GM12878 (cell line): ENCODE data around the gene LPCAT3. TPM values are rescaled to one million over a fixed set of nuclear protein-coding genes. Genes with fewer than 3 reads are reported as not detected.

Source experiments
- ATAC-seq: fragments of 200-7000 bp; cut with Tn5 transposase; 3 replicates; pipeline ENCODE4 v1.9.1; 2020; ENCODE audit warnings: mild to moderate bottlenecking, moderate library complexity
- BruUV-seq: library from RNA; stranded (reverse); fragments of 400-500 nt; replicated peaks from 2 replicates; lab custom pipeline; 2021; lab: Mats Ljungman, UMichigan
- CTCF ChIA-PET: fragments of 300-600 bp; sonication (Branson Sonifier 250); formaldehyde crosslinking; extraction: SDS; loops from one replicate; lab custom pipeline; 2021; ENCODE audit warnings: inconsistent platforms; lab: Yijun Ruan, JAX
- POLR2A ChIA-PET: fragments of 350-600 bp; formaldehyde crosslinking; extraction: SDS; loops from one replicate; lab custom pipeline; 2021; ENCODE audit warnings: inconsistent platforms; lab: Charles Lee
- RAD21 ChIA-PET: fragments of 300-600 bp; sonication (Branson Sonifier 250); formaldehyde crosslinking; loops from one replicate; lab custom pipeline; 2023; ENCODE audit warnings: antibody characterized with exemption; ENCODE audit not compliant: unreplicated experiment; lab: Charles Lee
- SMC1A ChIA-PET: fragments of 300-600 bp; sonication (Branson Sonifier 250); formaldehyde crosslinking; loops from one replicate; lab custom pipeline; 2023; ENCODE audit not compliant: unreplicated experiment, uncharacterized antibody; lab: Charles Lee
- DNase-seq: peaks from one replicate; pipeline ENCODE4 v3.0.0-alpha.2; 2011; ENCODE audit warnings: low read depth, low spot score
- FAIRE-seq: peaks from 3 replicates; lab custom pipeline; 2011; peaks lifted over from hg19 to GRCh38; lab: Jason Lieb, UNC
- H2AFZ ChIP-seq: 2 replicates; pipeline ENCODE4 v1.6.0; 2011; ENCODE audit warnings: low read depth, low read length, control low read depth; ENCODE audit not compliant: control insufficient read depth
- H3K27ac ChIP-seq: 2 replicates; pipeline ENCODE4 v1.5.1; 2011; ENCODE audit warnings: control low read depth; ENCODE audit not compliant: control insufficient read depth, insufficient read depth
- H3K27me3 ChIP-seq, 2 experiments: replicated peaks in 1 of 2; 2 replicates each; pipeline versions ENCODE4 v1.6.0 to v1.6.1; 2011; ENCODE audit warnings: low read length in 1 of 2; ENCODE audit not compliant: control insufficient read depth in 2 of 2, insufficient read depth in 2 of 2
- H3K36me3 ChIP-seq, 2 experiments: 2 replicates each; pipeline ENCODE4 v1.5.1; 2011; ENCODE audit warnings: low read length in 1 of 2; ENCODE audit not compliant: control insufficient read depth in 2 of 2, insufficient read depth in 2 of 2
- H3K4me1 ChIP-seq: 2 replicates; pipeline ENCODE4 v1.6.1; 2011; ENCODE audit warnings: mild to moderate bottlenecking, low read length, moderate library complexity, mixed read lengths; ENCODE audit not compliant: control insufficient read depth, insufficient read depth
- H3K4me2 ChIP-seq: 2 replicates; pipeline ENCODE4 v1.6.0; 2011; ENCODE audit warnings: control low read depth; ENCODE audit not compliant: control insufficient read depth, insufficient read depth
- H3K4me3 ChIP-seq: fragments of 200-600 bp; sonication (generic); 2 replicates; pipeline ENCODE4 v1.5.1; 2016
- H3K79me2 ChIP-seq: 2 replicates; pipeline ENCODE4 v1.6.0; 2011; ENCODE audit warnings: low read length; ENCODE audit not compliant: control insufficient read depth, insufficient read depth
- H3K9ac ChIP-seq: 2 replicates; pipeline ENCODE4 v1.8.0; 2011; ENCODE audit warnings: low read length, control low read depth, mixed read lengths; ENCODE audit not compliant: control insufficient read depth, insufficient read depth
- H3K9me3 ChIP-seq: replicated peaks from 3 replicates; pipeline ENCODE4 v1.5.1; 2011; ENCODE audit warnings: mild to moderate bottlenecking, low read length; ENCODE audit not compliant: control insufficient read depth, insufficient read depth
- H4K20me1 ChIP-seq: 2 replicates; pipeline ENCODE4 v1.6.0; 2011; ENCODE audit not compliant: control insufficient read depth, insufficient read depth
- DPF2 ChIP-seq: fragments of 450-650 bp; IDR thresholded peaks from 2 replicates; pipeline ENCODE4 v1.6.1; 2017; ENCODE audit warnings: mild to moderate bottlenecking
- ESRRA ChIP-seq: IDR thresholded peaks from 2 replicates; pipeline ENCODE4 v1.6.1; 2012; ENCODE audit warnings: mild to moderate bottlenecking, low read length, improper control_type of control experiment
- JUNB ChIP-seq: IDR thresholded peaks from 2 replicates; pipeline ENCODE4 v1.6.1; 2016; ENCODE audit warnings: antibody characterized with exemption, mild to moderate bottlenecking
- NR2F1 ChIP-seq: fragments of 450-650 bp; conservative IDR thresholded peaks from 2 replicates; pipeline ENCODE4 v1.6.1; 2017; ENCODE audit warnings: mild to moderate bottlenecking
- POU2F2 ChIP-seq: IDR thresholded peaks from 3 replicates; pipeline ENCODE4 v1.6.1; 2011; ENCODE audit warnings: low read depth, mild to moderate bottlenecking, low read length, borderline replicate concordance
- RELA ChIP-seq: fragments of 450-650 bp; IDR thresholded peaks from 2 replicates; pipeline ENCODE4 v1.8.0; 2014; ENCODE audit warnings: borderline replicate concordance; ENCODE audit not compliant: partially characterized antibody
- SIN3A ChIP-seq: IDR thresholded peaks from 2 replicates; pipeline ENCODE4 v1.6.1; 2012; ENCODE audit warnings: low read depth, low read length, improper control_type of control experiment
- SMAD5 ChIP-seq: IDR thresholded peaks from 2 replicates; pipeline ENCODE4 v1.6.1; 2016; ENCODE audit warnings: antibody characterized with exemption, low read depth
- SREBF2 ChIP-seq: IDR thresholded peaks from 2 replicates; pipeline ENCODE4 v1.6.1; 2012; ENCODE audit warnings: mild to moderate bottlenecking, low read length
- TCF3 ChIP-seq: IDR thresholded peaks from 2 replicates; pipeline ENCODE4 v1.6.1; 2012; ENCODE audit warnings: low read depth, mild to moderate bottlenecking, low read length, borderline replicate concordance; ENCODE audit not compliant: insufficient read depth
- WRNIP1 ChIP-seq: IDR thresholded peaks from 2 replicates; pipeline ENCODE4 v1.6.1; 2011; ENCODE audit warnings: low read depth, low read length, improper control_type of control experiment, borderline replicate concordance
- YBX1 ChIP-seq: fragments of 450-650 bp; IDR thresholded peaks from 2 replicates; pipeline ENCODE4 v1.6.1; 2016; ENCODE audit warnings: antibody characterized with exemption
- ZNF384 ChIP-seq: IDR thresholded peaks from 2 replicates; pipeline ENCODE4 v1.6.1; 2012; ENCODE audit warnings: low read depth, mild to moderate bottlenecking, low read length, improper control_type of control experiment, borderline replicate concordance
- WGBS: methylation state at CpG from one replicate; pipeline ENCODE4 v1.1.6; 2016; ENCODE audit warnings: low lambda C conversion rate; ENCODE audit not compliant: insufficient replicate concordance, insufficient coverage; ENCODE audit errors: missing lambda C conversion rate; 5-methylcytosine and 5-hydroxymethylcytosine counted together
- in situ Hi-C: fragments of 300-500 bp; cut with MboI; formaldehyde crosslinking; loops from 9 replicates; pipeline ENCODE4 v1.14.3; 2018; ENCODE audit warnings: mixed read lengths
- intact Hi-C: fragments of 100-400 bp; cut with micrococcal nuclease; formaldehyde crosslinking; loops from one replicate; pipeline ENCODE4 v1.14.2; 2022; ENCODE audit not compliant: unreplicated experiment
- polyA plus RNA-seq, 11 experiments: library from polyadenylated mRNA; depleted of rRNA in 4 of 11; unstranded in 6 of 11; stranded (reverse) in 5 of 11; fragments of >200 nt; fragmentation: Nextera tagmentation in 4 of 11; fragmentation: Illumina TruSeq in 1 of 11; extraction: Ambion mirVana in 4 of 11; extraction: Trizol in 1 of 11; gene quantifications; 1 replicate in 1 of 11; 2 replicates in 10 of 11; pipeline versions ENCODE4 v1.2.1 to v1.2.3, GENCODE V29; 2011 to 2016; ENCODE audit warnings: inconsistent platforms in 2 of 11, missing spikeins in 2 of 11, low read depth in 1 of 11
- total RNA-seq, 4 experiments: library from RNA; depleted of rRNA in 3 of 4; stranded (reverse); fragments of >200 nt in 3 of 4; fragmentation: Illumina TruSeq in 1 of 4; extraction: Trizol in 1 of 4; gene quantifications; 2 replicates each; pipeline versions ENCODE4 v1.2.1 to v1.2.3, GENCODE V29; 2013 to 2021
- TF ChIP-seq, protein P1 (sequence below): fragments of 450-650 bp; IDR thresholded peaks from 2 replicates; pipeline ENCODE4 v1.6.1; 2017; ENCODE audit warnings: mild to moderate bottlenecking
- TF ChIP-seq, protein P2 (sequence below): fragments of 450-650 bp; formaldehyde crosslinking; IDR thresholded peaks from 2 replicates; pipeline ENCODE4 v1.5.0; 2022; ENCODE audit warnings: mild to moderate bottlenecking, missing genetic modification characterization
- TF ChIP-seq, protein P3 (sequence below): IDR thresholded peaks from 2 replicates; pipeline ENCODE4 v1.6.1; 2012; ENCODE audit warnings: low read depth, low read length, improper control_type of control experiment
- TF ChIP-seq, protein P4 (sequence below): fragments of 150-350 bp; IDR thresholded peaks from 2 replicates; pipeline ENCODE4 v1.6.1; 2016; ENCODE audit warnings: low read depth, low read length

Gene LPCAT3
- total and polyA plus RNA-seq, 10 of the 15 experiments (the other 5 are each of a cell fraction or from before 2014, with no cell fraction given) = 2.6 to 48.3 (median 23.0) TPM

DNA sequence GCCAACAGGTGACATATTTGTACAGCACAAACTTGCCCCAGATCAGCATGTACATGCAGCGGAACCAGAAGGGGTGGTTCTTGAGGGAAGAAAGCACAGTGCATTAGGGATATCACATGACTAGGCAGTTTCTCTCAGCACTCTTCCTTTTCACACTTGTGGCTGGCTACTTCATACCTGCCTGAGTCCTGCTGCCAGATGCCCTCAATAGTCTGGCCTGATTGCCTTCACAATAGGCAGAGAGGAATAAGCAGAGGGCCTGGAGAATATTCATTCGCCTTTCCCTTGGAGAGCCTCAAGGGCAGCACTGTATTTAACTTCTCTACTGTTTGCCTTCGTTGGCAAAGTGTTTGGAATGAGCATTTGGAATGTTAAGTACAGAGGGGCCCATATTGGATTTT lies 39.7 kb downstream of the LPCAT3 start:
- no peaks in the 10 kb centered on the region; the same call in 1 of the 2 replicates for H4K20me1 ChIP-seq
- no peak for DNase-seq
- no peak overlapping the region for H3K9ac ChIP-seq
- no peak overlapping the region for H3K4me2 ChIP-seq
- peaks cover 26 to 54% of the 10 kb centered on the region in 2 experiments for H3K36me3 ChIP-seq
- CTCF ChIA-PET = no interaction called here
- no peaks in the 10 kb centered on the region for H3K27me3 ChIP-seq
- intact Hi-C loops = no loop called here
- RAD21 ChIA-PET = interaction anchor here (1.1 kb wide), 1 partner anchor 107 kb away, joined by 3 read pairs; no protein-coding TSS in a partner anchor
- whole genome bisulfite sequencing = 95% methylated on average over 3 of the region's 3 CpGs
- no peak for ATAC-seq
- POLR2A ChIA-PET = no interaction called here
- BruUV-seq = no TSS peak
- H3K4me1 ChIP-seq = peaks cover 12% of the 10 kb centered on the region
- H3K27ac ChIP-seq = no peak overlapping the region
- in situ Hi-C loops = no loop called here
- H3K4me3 ChIP-seq = no peak overlapping the region
- H2AFZ ChIP-seq = no peak overlapping the region
- FAIRE-seq = no peak
- H3K9me3 ChIP-seq = no peaks in the 10 kb centered on the region
- H3K79me2 ChIP-seq = no peaks in the 10 kb centered on the region; the same call in 1 of the 2 replicates
- SMC1A ChIA-PET = no interaction called here
- no peak for TF ChIP-seq YBX1
- TF ChIP-seq, protein P1, sequence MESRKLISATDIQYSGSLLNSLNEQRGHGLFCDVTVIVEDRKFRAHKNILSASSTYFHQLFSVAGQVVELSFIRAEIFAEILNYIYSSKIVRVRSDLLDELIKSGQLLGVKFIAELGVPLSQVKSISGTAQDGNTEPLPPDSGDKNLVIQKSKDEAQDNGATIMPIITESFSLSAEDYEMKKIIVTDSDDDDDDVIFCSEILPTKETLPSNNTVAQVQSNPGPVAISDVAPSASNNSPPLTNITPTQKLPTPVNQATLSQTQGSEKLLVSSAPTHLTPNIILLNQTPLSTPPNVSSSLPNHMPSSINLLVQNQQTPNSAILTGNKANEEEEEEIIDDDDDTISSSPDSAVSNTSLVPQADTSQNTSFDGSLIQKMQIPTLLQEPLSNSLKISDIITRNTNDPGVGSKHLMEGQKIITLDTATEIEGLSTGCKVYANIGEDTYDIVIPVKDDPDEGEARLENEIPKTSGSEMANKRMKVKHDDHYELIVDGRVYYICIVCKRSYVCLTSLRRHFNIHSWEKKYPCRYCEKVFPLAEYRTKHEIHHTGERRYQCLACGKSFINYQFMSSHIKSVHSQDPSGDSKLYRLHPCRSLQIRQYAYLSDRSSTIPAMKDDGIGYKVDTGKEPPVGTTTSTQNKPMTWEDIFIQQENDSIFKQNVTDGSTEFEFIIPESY = no peak
- TF ChIP-seq RELA = no peak
- TF ChIP-seq NR2F1 = no peak
- no peak for TF ChIP-seq ESRRA
- TF ChIP-seq DPF2 = no peak
- TF ChIP-seq, protein P2, sequence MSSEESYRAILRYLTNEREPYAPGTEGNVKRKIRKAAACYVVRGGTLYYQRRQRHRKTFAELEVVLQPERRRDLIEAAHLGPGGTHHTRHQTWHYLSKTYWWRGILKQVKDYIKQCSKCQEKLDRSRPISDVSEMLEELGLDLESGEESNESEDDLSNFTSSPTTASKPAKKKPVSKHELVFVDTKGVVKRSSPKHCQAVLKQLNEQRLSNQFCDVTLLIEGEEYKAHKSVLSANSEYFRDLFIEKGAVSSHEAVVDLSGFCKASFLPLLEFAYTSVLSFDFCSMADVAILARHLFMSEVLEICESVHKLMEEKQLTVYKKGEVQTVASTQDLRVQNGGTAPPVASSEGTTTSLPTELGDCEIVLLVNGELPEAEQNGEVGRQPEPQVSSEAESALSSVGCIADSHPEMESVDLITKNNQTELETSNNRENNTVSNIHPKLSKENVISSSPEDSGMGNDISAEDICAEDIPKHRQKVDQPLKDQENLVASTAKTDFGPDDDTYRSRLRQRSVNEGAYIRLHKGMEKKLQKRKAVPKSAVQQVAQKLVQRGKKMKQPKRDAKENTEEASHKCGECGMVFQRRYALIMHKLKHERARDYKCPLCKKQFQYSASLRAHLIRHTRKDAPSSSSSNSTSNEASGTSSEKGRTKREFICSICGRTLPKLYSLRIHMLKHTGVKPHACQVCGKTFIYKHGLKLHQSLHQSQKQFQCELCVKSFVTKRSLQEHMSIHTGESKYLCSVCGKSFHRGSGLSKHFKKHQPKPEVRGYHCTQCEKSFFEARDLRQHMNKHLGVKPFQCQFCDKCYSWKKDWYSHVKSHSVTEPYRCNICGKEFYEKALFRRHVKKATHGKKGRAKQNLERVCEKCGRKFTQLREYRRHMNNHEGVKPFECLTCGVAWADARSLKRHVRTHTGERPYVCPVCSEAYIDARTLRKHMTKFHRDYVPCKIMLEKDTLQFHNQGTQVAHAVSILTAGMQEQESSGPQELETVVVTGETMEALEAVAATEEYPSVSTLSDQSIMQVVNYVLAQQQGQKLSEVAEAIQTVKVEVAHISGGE (CRISPR knock-in tag) = no peak
- TF ChIP-seq JUNB = no peak
- no peak for TF ChIP-seq SIN3A
- no peak for TF ChIP-seq SREBF2
- TF ChIP-seq SMAD5 = no peak
- no peak for TF ChIP-seq TCF3
- TF ChIP-seq POU2F2 = no peak
- TF ChIP-seq, protein P3, sequence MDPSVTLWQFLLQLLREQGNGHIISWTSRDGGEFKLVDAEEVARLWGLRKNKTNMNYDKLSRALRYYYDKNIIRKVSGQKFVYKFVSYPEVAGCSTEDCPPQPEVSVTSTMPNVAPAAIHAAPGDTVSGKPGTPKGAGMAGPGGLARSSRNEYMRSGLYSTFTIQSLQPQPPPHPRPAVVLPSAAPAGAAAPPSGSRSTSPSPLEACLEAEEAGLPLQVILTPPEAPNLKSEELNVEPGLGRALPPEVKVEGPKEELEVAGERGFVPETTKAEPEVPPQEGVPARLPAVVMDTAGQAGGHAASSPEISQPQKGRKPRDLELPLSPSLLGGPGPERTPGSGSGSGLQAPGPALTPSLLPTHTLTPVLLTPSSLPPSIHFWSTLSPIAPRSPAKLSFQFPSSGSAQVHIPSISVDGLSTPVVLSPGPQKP = no peak
- no peak for TF ChIP-seq WRNIP1
- TF ChIP-seq ZNF384 = no peak
- TF ChIP-seq, protein P4, sequence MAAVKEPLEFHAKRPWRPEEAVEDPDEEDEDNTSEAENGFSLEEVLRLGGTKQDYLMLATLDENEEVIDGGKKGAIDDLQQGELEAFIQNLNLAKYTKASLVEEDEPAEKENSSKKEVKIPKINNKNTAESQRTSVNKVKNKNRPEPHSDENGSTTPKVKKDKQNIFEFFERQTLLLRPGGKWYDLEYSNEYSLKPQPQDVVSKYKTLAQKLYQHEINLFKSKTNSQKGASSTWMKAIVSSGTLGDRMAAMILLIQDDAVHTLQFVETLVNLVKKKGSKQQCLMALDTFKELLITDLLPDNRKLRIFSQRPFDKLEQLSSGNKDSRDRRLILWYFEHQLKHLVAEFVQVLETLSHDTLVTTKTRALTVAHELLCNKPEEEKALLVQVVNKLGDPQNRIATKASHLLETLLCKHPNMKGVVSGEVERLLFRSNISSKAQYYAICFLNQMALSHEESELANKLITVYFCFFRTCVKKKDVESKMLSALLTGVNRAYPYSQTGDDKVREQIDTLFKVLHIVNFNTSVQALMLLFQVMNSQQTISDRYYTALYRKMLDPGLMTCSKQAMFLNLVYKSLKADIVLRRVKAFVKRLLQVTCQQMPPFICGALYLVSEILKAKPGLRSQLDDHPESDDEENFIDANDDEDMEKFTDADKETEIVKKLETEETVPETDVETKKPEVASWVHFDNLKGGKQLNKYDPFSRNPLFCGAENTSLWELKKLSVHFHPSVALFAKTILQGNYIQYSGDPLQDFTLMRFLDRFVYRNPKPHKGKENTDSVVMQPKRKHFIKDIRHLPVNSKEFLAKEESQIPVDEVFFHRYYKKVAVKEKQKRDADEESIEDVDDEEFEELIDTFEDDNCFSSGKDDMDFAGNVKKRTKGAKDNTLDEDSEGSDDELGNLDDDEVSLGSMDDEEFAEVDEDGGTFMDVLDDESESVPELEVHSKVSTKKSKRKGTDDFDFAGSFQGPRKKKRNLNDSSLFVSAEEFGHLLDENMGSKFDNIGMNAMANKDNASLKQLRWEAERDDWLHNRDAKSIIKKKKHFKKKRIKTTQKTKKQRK = no peak
